Epithelial cell of proximal tubule (primary cell): ENCODE results near the gene GRM4. TPM values are rescaled to one million over a fixed set of nuclear protein-coding genes. Genes with fewer than 3 reads are reported as not detected.

Experiments
- DNase-seq: peaks from one replicate; pipeline ENCODE4 v3.0.0-alpha.2; 2011; ENCODE audit warnings: low read depth
- H3K4me3 ChIP-seq: 2 replicates; pipeline ENCODE4 v1.5.1; 2011; ENCODE audit warnings: low read depth, mild to moderate bottlenecking, low read length
- total RNA-seq: library from RNA; depleted of rRNA; stranded (reverse); fragments of >200 nt; gene quantifications from 2 replicates; pipeline ENCODE4 v1.2.3, GENCODE V29; 2015
- TF ChIP-seq, protein P1 (sequence below): conservative IDR thresholded peaks from 2 replicates; pipeline ENCODE4 v1.5.1; 2012; ENCODE audit warnings: low read depth, mild to moderate bottlenecking, low read length

The GRM4 gene
- total RNA-seq, 1 donor from 2014 or later, result not detected

DNA sequence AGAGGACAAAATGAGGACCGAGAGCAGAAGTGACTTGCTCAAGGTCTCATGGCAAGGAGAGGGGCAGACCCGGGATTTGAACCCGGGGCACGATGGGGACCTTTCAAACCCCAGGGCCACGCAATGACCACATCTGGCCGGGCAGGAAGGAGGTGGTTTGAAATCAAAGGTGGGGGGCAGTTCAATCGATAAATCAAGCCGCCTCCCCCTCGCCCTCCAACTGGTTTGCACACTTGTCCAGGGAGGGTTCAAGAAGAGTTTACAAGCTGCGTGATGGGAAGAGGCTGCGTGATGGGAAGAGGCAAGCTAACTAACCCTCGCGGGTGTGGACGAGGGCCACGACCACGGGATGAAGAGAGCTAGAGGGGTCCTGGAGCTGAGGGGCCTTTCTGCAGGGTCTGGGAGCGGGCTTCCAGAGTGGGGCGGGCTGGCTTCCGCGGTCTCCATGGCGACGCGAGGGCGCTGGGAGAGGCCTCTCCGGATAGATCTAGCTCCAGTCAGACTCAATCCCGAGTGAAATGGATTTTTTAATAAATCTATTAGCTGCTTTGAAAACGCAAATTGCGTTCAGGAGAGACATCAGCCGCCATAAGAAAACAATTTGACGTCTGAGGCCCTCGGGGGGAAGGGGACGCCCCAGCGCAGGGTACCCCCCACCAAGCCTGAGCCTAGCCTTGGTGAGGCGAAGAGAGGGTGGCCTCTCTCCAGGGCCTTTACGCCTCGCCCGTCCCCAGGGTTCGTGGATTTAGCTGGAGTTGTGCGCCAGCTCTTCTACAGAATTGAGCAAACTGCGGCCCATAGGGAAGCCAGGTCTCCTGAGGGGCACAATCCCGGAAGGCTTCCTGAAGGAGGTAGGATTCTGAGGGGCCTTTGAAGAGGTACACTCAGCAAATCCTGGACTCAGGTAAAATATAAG, 143.9 kb downstream of the GRM4 start:
- TF ChIP-seq, protein P1, sequence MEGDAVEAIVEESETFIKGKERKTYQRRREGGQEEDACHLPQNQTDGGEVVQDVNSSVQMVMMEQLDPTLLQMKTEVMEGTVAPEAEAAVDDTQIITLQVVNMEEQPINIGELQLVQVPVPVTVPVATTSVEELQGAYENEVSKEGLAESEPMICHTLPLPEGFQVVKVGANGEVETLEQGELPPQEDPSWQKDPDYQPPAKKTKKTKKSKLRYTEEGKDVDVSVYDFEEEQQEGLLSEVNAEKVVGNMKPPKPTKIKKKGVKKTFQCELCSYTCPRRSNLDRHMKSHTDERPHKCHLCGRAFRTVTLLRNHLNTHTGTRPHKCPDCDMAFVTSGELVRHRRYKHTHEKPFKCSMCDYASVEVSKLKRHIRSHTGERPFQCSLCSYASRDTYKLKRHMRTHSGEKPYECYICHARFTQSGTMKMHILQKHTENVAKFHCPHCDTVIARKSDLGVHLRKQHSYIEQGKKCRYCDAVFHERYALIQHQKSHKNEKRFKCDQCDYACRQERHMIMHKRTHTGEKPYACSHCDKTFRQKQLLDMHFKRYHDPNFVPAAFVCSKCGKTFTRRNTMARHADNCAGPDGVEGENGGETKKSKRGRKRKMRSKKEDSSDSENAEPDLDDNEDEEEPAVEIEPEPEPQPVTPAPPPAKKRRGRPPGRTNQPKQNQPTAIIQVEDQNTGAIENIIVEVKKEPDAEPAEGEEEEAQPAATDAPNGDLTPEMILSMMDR, result no peak

DNA sequence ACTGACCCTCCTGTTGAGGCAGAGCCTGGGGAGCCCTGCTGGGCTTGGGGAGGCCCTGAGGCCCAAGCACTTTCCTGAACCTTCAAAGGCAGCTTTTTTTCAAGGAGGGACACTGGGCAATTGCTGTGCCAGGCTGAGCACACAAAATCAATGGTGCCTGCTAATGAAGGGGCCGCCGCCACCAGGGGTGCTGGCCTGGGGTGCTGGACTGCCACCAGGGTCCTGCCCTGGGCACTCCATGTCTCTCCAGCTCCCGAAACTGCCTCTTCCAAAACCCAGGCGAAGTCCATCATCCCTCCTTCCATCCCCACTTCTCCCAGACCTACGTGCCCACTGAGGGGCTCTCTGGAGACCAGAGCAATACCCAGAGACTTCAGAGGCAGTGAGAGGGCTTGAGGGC, 145.6 kb downstream of the GRM4 start:
- no peak for DNase-seq
- TF ChIP-seq, protein P1, result no peak
- H3K4me3 ChIP-seq, result no peak overlapping the region

More for the DNA sequence above, 143.9 kb downstream of the GRM4 start:
- H3K4me3 ChIP-seq, result no peak overlapping the region
- no peak for DNase-seq

DNA sequence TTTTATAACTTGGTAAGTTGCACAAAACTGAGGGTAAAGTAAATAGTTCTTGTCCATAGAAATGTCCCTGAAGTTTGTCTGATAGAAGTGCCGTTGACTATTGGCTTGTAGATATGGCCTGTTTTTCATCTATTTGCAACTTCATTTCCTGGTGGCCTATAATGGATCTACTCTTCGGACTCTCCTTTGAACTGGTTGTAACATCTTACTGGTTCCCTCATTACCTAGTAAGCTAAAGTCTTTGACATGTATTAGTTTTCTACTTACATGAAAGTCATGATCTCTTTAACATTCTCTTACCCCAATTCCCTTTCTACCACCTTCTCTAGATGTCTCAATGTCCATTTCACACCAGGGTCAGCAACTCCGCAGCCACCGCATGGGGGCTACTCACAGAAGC, 146.3 kb downstream of the GRM4 start:
- no peak for DNase-seq
- no peak overlapping the region for H3K4me3 ChIP-seq
- TF ChIP-seq, protein P1, result no peak

DNA sequence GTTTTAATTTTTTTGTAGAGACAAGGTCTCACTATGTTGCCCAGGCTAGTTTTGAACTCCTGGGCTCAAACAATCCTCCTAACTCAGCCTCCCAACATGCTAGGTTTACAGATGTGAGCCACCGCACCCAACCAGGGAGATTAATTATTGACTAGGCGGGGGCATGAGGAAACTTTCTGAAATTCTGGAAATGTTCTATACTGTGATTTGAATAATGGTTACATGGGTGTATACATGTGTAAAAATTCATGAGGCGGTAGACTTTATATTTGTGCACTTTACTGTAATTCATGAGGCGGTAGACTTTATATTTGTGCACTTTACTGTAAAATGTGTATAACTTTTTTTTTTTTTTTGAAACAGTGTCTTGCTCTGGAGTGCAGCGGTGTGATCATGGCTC, 147.2 kb downstream of the GRM4 start:
- no peak overlapping the region for H3K4me3 ChIP-seq
- TF ChIP-seq, protein P1, result no peak
- DNase-seq, result no peak

DNA sequence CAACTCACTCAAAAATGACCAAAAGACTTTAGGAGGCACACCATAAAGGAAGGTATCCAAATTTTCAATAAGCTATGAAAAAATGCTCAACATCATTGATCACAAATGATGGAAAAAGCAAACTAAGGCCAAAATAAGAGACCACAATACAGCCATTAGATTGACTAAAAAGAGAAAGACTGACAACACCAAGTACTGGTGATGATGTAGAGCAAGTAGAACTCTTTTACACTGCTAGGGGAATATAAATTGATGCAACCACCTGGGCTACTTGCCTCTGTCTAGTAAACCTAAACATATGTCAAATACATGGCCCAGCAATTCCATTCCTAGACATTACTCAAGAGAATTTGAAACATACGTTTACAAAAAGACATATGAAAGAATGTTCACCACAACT, 148.6 kb downstream of the GRM4 start:
- TF ChIP-seq, protein P1, result no peak
- H3K4me3 ChIP-seq, result no peak overlapping the region
- DNase-seq, result no peak

DNA sequence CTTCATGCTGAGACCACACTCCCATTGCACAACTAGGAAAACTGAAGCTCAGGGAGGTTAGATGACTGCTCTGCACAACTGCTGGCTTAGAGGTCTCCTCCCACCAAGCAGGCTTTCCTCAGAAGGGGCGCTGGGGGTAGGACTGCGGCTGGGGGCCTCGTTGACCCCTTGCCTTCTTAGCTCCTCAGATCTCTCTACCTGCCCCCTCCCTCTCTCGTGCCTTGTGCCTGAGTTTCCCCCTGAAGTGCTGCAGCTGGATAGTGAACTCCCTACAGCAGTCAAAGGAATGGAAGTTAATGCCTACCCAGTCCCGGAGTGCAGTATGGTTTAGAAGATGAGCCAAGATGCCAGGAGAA, 149.8 kb downstream of the GRM4 start:
- no peak for DNase-seq
- no peak overlapping the region for H3K4me3 ChIP-seq
- TF ChIP-seq, protein P1, result no peak
